ENCODE measurements around the gene SPEM3. TPM values are rescaled to one million over a fixed set of nuclear protein-coding genes. Genes with fewer than 3 reads are reported as not detected.
A peak's percentile ranks its signal among the peaks of the same experiment; 100 is the strongest.
"Not testable (repeated sequence)": the region's sequence is repeated elsewhere in the genome, so short reads cannot be mapped to it uniquely, and the experiment has no call there.

Gene SPEM3
- total RNA-seq, 2 experiments from 2014 or later, result not detected

DNA sequence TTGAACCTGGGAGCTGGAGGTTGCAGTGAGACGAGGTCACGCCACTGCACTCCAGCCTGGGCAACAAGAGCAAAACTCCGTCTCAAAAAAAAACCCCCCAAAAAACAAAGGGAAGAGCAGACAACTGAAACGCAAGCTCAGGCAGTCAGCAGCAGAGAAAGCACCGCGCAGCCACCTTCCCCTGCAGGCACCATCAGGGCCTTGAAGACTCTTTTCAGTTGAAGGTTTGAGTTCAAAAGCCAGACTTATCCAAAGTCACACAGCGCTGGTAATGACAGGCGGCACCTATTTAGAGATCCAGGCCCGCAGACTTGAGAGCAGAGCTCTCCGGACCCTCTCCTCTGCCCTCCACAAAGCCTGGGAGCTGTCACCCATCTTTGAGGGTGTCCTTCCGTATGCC lies 39.6 kb downstream of the SPEM3 start:
- no peak overlapping the region for H3K4me3 Mint-ChIP-seq
- TF ChIP-seq, protein P1, sequence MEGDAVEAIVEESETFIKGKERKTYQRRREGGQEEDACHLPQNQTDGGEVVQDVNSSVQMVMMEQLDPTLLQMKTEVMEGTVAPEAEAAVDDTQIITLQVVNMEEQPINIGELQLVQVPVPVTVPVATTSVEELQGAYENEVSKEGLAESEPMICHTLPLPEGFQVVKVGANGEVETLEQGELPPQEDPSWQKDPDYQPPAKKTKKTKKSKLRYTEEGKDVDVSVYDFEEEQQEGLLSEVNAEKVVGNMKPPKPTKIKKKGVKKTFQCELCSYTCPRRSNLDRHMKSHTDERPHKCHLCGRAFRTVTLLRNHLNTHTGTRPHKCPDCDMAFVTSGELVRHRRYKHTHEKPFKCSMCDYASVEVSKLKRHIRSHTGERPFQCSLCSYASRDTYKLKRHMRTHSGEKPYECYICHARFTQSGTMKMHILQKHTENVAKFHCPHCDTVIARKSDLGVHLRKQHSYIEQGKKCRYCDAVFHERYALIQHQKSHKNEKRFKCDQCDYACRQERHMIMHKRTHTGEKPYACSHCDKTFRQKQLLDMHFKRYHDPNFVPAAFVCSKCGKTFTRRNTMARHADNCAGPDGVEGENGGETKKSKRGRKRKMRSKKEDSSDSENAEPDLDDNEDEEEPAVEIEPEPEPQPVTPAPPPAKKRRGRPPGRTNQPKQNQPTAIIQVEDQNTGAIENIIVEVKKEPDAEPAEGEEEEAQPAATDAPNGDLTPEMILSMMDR (IDR thresholded peaks at IDR 0.05), result no peak
- peaks cover 11% of the 10 kb centered on the region for H3K36me3 Mint-ChIP-seq (ENCODE audit: low read depth)
- no peaks in the 10 kb centered on the region for H3K27me3 Mint-ChIP-seq
- CTCF ChIA-PET, result interaction anchor here (1.3 to 2.2 kb wide), 4 partner anchors 8 to 112 kb away, joined by 3 to 8 read pairs (median 6); no protein-coding TSS in a partner anchor
- peaks cover 31% of the 10 kb centered on the region for H3K4me1 Mint-ChIP-seq (ENCODE audit: low read depth)
- no peak for DNase-seq
- H3K9me3 Mint-ChIP-seq, result no peaks in the 10 kb centered on the region
- peak overlapping the region; percentile 30 for H3K27ac Mint-ChIP-seq
- intact Hi-C loops (cut with micrococcal nuclease), result no loop called here
- ATAC-seq, result no peak
- POLR2A ChIA-PET, result interaction anchor here (0.7 to 16.3 kb wide), 6 partner anchors 9 to 93 kb away, joined by 3 to 122 read pairs (median 4); partner anchors contain the start of gene ZBTB4

DNA sequence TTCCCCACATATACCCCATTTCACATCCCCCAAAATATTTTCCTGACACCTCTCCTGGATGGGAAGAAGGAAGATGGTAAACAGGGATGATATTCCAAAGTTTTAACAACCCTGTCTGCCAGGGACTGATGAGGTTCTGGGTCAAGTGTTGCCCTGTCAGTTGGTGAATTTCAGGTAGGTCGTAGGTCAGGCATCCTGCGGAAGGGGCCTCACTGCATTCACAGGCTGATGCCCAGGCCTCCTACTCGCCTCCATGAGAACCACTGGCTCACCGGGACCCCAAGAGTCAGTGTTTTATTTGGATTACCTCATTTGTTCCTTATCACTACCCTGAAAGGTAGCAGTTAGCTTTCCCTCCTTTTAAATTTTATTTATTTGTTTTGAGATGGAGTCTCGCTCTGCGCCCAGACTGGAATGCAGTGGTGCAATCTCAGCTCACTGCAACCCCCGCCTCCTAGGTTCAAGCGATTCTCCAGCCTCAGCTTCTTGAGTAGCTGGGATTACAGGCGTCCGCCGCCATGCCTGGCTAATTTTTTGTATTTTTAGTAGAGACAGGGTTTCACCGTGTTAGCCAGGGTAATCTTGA lies 40.2 kb downstream of the SPEM3 start:
- intact Hi-C loops (cut with micrococcal nuclease), result no loop called here
- H3K4me1 Mint-ChIP-seq (ENCODE audit: low read depth), result peaks cover 35% of the 10 kb centered on the region
- TF ChIP-seq, protein P1 (IDR thresholded peaks at IDR 0.05), result no peak
- no peaks in the 10 kb centered on the region for H3K9me3 Mint-ChIP-seq
- DNase-seq (no peak), ATAC-seq (no peak)
- peak overlapping the region; percentile 30 for H3K27ac Mint-ChIP-seq
- POLR2A ChIA-PET, result interaction anchor here (1.2 to 16.3 kb wide), 3 partner anchors 8 to 32 kb away, joined by 4 to 122 read pairs (median 5); partner anchors contain the start of gene ZBTB4
- H3K4me3 Mint-ChIP-seq, result no peak overlapping the region
- H3K27me3 Mint-ChIP-seq, result no peaks in the 10 kb centered on the region
- H3K36me3 Mint-ChIP-seq (ENCODE audit: low read depth), result peaks cover 11% of the 10 kb centered on the region
- CTCF ChIA-PET, result no interaction called here

DNA sequence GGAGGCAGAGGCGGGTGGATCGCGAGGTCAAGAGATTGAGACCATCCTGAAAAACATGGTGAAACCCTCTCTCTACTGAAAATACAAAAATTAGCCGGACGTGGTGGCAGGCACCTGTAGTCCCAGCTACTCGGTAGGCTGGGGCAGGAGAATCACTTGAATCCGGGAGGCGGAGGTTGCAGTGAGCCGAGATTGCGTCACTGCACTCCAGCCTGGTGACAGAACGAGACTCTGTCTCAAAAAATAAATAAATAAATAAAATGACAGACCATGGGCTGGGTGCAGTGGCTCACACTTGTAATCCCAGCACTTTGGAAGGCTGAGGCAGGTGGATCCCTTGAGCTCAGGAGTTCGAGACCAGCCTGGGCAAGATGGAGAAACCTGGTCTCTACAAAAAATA lies 41.2 kb downstream of the SPEM3 start:
- H3K9me3 Mint-ChIP-seq; ATAC-seq; H3K27me3 Mint-ChIP-seq; H3K4me3 Mint-ChIP-seq; H3K27ac Mint-ChIP-seq; DNase-seq; intact Hi-C loops (cut with micrococcal nuclease): not testable (repeated sequence)
- CTCF ChIA-PET, result interaction anchor here (0.8 to 1.3 kb wide), 2 partner anchors 33 to 45 kb away, joined by 3 read pairs; no protein-coding TSS in a partner anchor
- H3K36me3 Mint-ChIP-seq (ENCODE audit: low read depth), result peaks cover 11% of the 10 kb centered on the region
- POLR2A ChIA-PET, result interaction anchor here (2.2 kb wide), 1 partner anchor 9 kb away, joined by 12 read pairs; the partner anchor contains the start of gene ZBTB4
- H3K4me1 Mint-ChIP-seq (ENCODE audit: low read depth), result peaks cover 35% of the 10 kb centered on the region

DNA sequence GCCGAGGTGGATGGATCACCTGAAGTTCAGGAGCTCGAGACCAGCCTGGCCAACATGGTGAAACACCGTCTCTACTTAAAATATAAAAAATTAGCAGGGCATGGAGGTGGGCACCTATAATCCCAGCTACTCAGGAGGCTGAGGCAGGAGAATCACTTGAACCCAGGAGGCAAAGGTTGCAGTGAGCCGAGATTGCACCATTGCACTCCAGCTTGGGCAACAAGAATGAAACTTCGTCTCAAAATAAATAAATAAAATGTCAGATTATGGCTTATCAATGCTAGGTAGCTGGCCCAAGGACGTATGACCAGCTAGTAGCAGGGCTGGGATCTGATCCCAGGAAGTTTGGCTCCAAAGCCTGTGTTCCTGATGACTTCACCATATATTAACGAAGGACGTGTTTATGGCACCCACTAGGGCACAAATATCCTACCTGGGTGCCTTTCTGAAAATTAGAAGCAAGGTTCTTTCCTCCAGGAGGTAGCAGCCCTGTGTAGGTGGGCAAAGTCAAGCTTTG lies 41.9 kb downstream of the SPEM3 start:
- H3K4me3 Mint-ChIP-seq; H3K27me3 Mint-ChIP-seq; DNase-seq; H3K27ac Mint-ChIP-seq; intact Hi-C loops (cut with micrococcal nuclease); H3K9me3 Mint-ChIP-seq; ATAC-seq: not testable (repeated sequence)
- H3K36me3 Mint-ChIP-seq (ENCODE audit: low read depth), result peaks cover 10% of the 10 kb centered on the region
- peaks cover 37% of the 10 kb centered on the region for H3K4me1 Mint-ChIP-seq (ENCODE audit: low read depth)
- CTCF ChIA-PET, result interaction anchor here (0.8 to 1.3 kb wide), 3 partner anchors 34 to 119 kb away, joined by 3 read pairs; partner anchors contain the start of gene SOX15
- POLR2A ChIA-PET, result interaction anchor here (1.1 to 2.2 kb wide), 8 partner anchors 9 to 44 kb away, joined by 3 to 12 read pairs (median 4); partner anchors contain the start of genes POLR2A and ZBTB4

DNA sequence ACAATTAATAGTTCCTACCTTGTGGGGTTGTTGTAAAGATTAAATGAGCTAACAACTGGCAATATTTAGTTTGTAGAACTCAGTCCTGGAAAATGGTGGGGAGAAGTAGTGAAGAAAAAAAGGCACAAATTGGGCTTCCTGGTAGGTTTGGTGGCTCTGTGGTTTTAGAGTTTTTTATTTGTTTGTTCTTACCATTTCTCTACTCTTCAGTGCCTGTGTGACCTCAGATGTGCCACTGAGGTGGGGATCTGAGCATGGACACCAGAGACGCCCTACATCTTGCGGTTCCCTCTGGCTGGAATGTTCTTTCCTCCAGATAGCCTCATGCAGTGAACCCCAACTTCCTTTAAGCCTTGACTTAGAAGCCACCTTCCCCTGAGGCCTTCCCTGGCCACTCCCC lies 43.1 kb downstream of the SPEM3 start:
- DNase-seq, result no peak
- ChIA-PET CTCF (no interaction called here), POLR2A (interaction anchor here (1.1 to 2.2 kb wide), 6 partner anchors 8 to 31 kb away, joined by 3 to 12 read pairs (median 4); partner anchors contain the start of genes POLR2A and ZBTB4)
- H3K27ac Mint-ChIP-seq, result peak overlapping the region; percentile 80
- no peaks in the 10 kb centered on the region for H3K9me3 Mint-ChIP-seq
- H3K36me3 Mint-ChIP-seq (ENCODE audit: low read depth), result peaks cover 15% of the 10 kb centered on the region
- peaks cover 45% of the 10 kb centered on the region for H3K4me1 Mint-ChIP-seq (ENCODE audit: low read depth)
- TF ChIP-seq, protein P1 (IDR thresholded peaks at IDR 0.05), result no peak
- no peak overlapping the region for H3K4me3 Mint-ChIP-seq
- no peak for ATAC-seq
- H3K27me3 Mint-ChIP-seq, result no peaks in the 10 kb centered on the region
- intact Hi-C loops (cut with micrococcal nuclease), result no loop called here

DNA sequence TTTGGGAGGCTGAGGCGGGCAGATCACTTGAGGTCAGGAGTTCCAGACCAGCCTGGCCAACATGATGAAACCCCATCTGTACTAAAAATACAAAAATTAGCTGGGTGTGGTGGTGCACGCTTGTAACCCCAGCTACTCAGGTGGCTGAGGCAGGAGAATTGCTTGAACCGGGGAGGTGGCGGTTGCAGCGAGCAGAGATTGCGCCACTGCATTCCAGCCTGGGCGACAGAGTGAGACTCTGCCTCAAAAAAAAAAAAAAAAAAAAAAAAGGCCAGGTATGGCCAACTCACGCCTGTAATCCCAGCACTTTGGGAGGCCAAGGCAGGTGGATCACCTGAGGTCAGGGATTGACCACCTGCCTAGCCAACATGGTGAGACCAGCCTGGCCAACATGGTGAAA lies 46.1 kb downstream of the SPEM3 start:
- H3K27ac Mint-ChIP-seq; H3K27me3 Mint-ChIP-seq; H3K4me3 Mint-ChIP-seq; H3K9me3 Mint-ChIP-seq; ATAC-seq; DNase-seq; intact Hi-C loops (cut with micrococcal nuclease): not testable (repeated sequence)
- CTCF ChIA-PET, result interaction anchor here (1.6 to 2.3 kb wide), 2 partner anchors 8 to 38 kb away, joined by 5 to 8 read pairs; no protein-coding TSS in a partner anchor
- POLR2A ChIA-PET, result interaction anchor here (1.1 to 8.1 kb wide), 5 partner anchors 11 to 75 kb away, joined by 3 to 122 read pairs (median 17); partner anchors contain the start of gene FGF11
- Mint-ChIP-seq H3K36me3 (ENCODE audit: low read depth) (peaks cover 20% of the 10 kb centered on the region), H3K4me1 (ENCODE audit: low read depth) (peaks cover 48% of the 10 kb centered on the region)

Measured in activated CD8-positive, alpha-beta T cell treated with anti-CD3 and anti-CD28 coated beads for 36 hours (primary cell).